Left ventricle myocardium inferior (tissue), 1 donor: ENCODE measurements around the gene ANKS1B. TPM values are rescaled to one million over a fixed set of nuclear protein-coding genes. Genes with fewer than 3 reads are reported as not detected.

Source experiments
- DNase-seq: peaks from one replicate; pipeline ENCODE4 v3.0.0-alpha.2; 2020
- H3K27ac ChIP-seq: fragments of 200-600 bp; replicated peaks from 2 replicates; pipeline ENCODE4 v1.8.0; 2021
- H3K27me3 ChIP-seq: fragments of 200-600 bp; 2 replicates; pipeline ENCODE4 v1.8.0; 2021; ENCODE audit warnings: low read depth
- H3K36me3 ChIP-seq: fragments of 200-600 bp; 2 replicates; pipeline ENCODE4 v1.8.0; 2021
- H3K4me1 ChIP-seq: fragments of 200-600 bp; 2 replicates; pipeline ENCODE4 v1.8.0; 2021
- H3K4me3 ChIP-seq: fragments of 200-600 bp; 2 replicates; pipeline ENCODE4 v1.8.0; 2021; ENCODE audit warnings: mild to moderate bottlenecking, moderate library complexity
- H3K9me3 ChIP-seq: fragments of 200-600 bp; replicated peaks from 2 replicates; pipeline ENCODE4 v1.8.0; 2021
- CTCF ChIP-seq: fragments of 200-600 bp; IDR thresholded peaks from 2 replicates; pipeline ENCODE4 v1.8.0; 2021; ENCODE audit warnings: antibody characterized with exemption, mild to moderate bottlenecking, borderline replicate concordance
- intact Hi-C: fragments of 100-400 bp; cut with micrococcal nuclease; formaldehyde crosslinking; loops from one replicate; pipeline ENCODE4 v1.11.0; 2022
- total RNA-seq: library from RNA; stranded (reverse); fragmentation: NEBNext Ultra II Directional; extraction: Animal tissue kit (Norgen Biotek cat#: 25700); gene quantifications from one replicate; pipeline ENCODE4 v1.2.1, GENCODE V29; 2021
- donor health status: DM: no; HTN: yes; CAD: no; lungs with severe emphysema.

Gene ANKS1B
- total RNA-seq, 1 donor from 2014 or later, result 1.6 TPM

GRCh38 chr12:99099786-99100185 is 885.0 kb downstream of the ANKS1B start:
- Histone ChIP-seq H3K4me3 (no peak overlapping the region), H3K9me3 (no peaks in the 10 kb centered on the region), H3K4me1 (no peaks in the 10 kb centered on the region), H3K27me3 (no peaks in the 10 kb centered on the region), H3K27ac (no peak overlapping the region), H3K36me3 (no peaks in the 10 kb centered on the region)
- no peak for DNase-seq
- intact Hi-C loops, result no loop called here
- no peak for TF ChIP-seq CTCF

- DNase-seq, result no peak
- H3K27me3 ChIP-seq, result no peaks in the 10 kb centered on the region
- no peak overlapping the region for H3K27ac ChIP-seq
- intact Hi-C loops, result no loop called here
- H3K36me3 ChIP-seq, result no peaks in the 10 kb centered on the region
- no peak for TF ChIP-seq CTCF
- H3K4me1 ChIP-seq, result no peaks in the 10 kb centered on the region
- no peaks in the 10 kb centered on the region for H3K9me3 ChIP-seq
- H3K4me3 ChIP-seq, result no peak overlapping the region
Observed at GRCh38 chr12:99097171-99097570, 887.6 kb downstream of the ANKS1B start.

- Histone ChIP-seq H3K4me1 (no peaks in the 10 kb centered on the region), H3K9me3 (no peaks in the 10 kb centered on the region), H3K27me3 (no peaks in the 10 kb centered on the region), H3K4me3 (no peak overlapping the region), H3K27ac (no peak overlapping the region), H3K36me3 (no peaks in the 10 kb centered on the region)
- TF ChIP-seq CTCF, result no peak
- no peak for DNase-seq
- intact Hi-C loops, result no loop called here
Observed at GRCh38 chr12:99093166-99093565, 891.6 kb downstream of the ANKS1B start.

- intact Hi-C loops, result no loop called here
- DNase-seq, result no peak
- Histone ChIP-seq H3K4me1 (no peaks in the 10 kb centered on the region), H3K9me3 (no peaks in the 10 kb centered on the region), H3K36me3 (no peaks in the 10 kb centered on the region), H3K27me3 (no peaks in the 10 kb centered on the region), H3K27ac (no peak overlapping the region), H3K4me3 (no peak overlapping the region)
- TF ChIP-seq CTCF, result no peak
Observed at GRCh38 chr12:99092100-99092851, 892.5 kb downstream of the ANKS1B start.

GRCh38 chr12:99087278-99087677 is 897.5 kb downstream of the ANKS1B start:
- no peaks in the 10 kb centered on the region for H3K9me3 ChIP-seq
- H3K4me1 ChIP-seq, result no peaks in the 10 kb centered on the region
- no peak for TF ChIP-seq CTCF
- no peak overlapping the region for H3K4me3 ChIP-seq
- H3K27ac ChIP-seq, result no peak overlapping the region
- no peaks in the 10 kb centered on the region for H3K27me3 ChIP-seq
- no peak for DNase-seq
- intact Hi-C loops, result no loop called here
- H3K36me3 ChIP-seq, result no peaks in the 10 kb centered on the region
